PC-9 (cell line): ENCODE results near the gene CHMP4B. TPM values are rescaled to one million over a fixed set of nuclear protein-coding genes. Genes with fewer than 3 reads are reported as not detected.
A peak's percentile ranks its signal among the peaks of the same experiment; 100 is the strongest.

Experiments used
- BruUV-seq: library from RNA; stranded (reverse); fragments of 400-500 nt; replicated peaks from 2 replicates; lab custom pipeline; 2021; lab: Mats Ljungman, UMichigan
- CTCF ChIA-PET: fragments of 300-600 bp; sonication (Branson Sonifier 250); formaldehyde crosslinking; loops from one replicate; lab custom pipeline; 2022; ENCODE audit warnings: antibody characterized with exemption; lab: Charles Lee
- POLR2A ChIA-PET: fragments of 300-600 bp; sonication (Branson Sonifier 250); formaldehyde crosslinking; loops from one replicate; lab custom pipeline; 2022; ENCODE audit warnings: antibody characterized with exemption; ENCODE audit not compliant: unreplicated experiment; lab: Charles Lee
- DNase-seq, 2 experiments: peaks; one replicate each; pipeline versions ENCODE4 v3.0.0 to v3.0.0-alpha.2; 2015 to 2022; ENCODE audit warnings: mixed read lengths in 1 of 2
- H2AFZ ChIP-seq: fragments of 200-600 bp; sonication (generic); 2 replicates; pipeline ENCODE4 v1.8.1; 2017; ENCODE audit warnings: antibody characterized with exemption
- H3F3A ChIP-seq: fragments of 200-600 bp; sonication (generic); 2 replicates; pipeline ENCODE4 v1.8.1; 2017; ENCODE audit warnings: antibody characterized with exemption, mild to moderate bottlenecking, low read depth; ENCODE audit not compliant: insufficient read depth
- H3K27ac ChIP-seq: fragments of 200-600 bp; sonication (generic); 2 replicates; pipeline ENCODE4 v1.6.1; 2016; ENCODE audit warnings: mixed run types
- H3K27me3 ChIP-seq: fragments of 200-600 bp; sonication (generic); 2 replicates; pipeline ENCODE4 v1.6.1; 2016; ENCODE audit warnings: low read depth, mixed run types; ENCODE audit not compliant: insufficient read depth
- H3K36me3 ChIP-seq: fragments of 200-600 bp; sonication (generic); 2 replicates; pipeline ENCODE4 v1.6.1; 2016; ENCODE audit warnings: low read depth, mixed run types
- H3K4me1 ChIP-seq: fragments of 200-600 bp; sonication (generic); replicated peaks from 2 replicates; pipeline ENCODE4 v1.6.1; 2016; ENCODE audit warnings: mixed run types; ENCODE audit not compliant: insufficient read depth
- H3K4me2 ChIP-seq: fragments of 200-600 bp; sonication (generic); 2 replicates; pipeline ENCODE4 v1.6.1; 2017; ENCODE audit warnings: mixed run types
- H3K4me3 ChIP-seq: fragments of 200-600 bp; sonication (generic); 2 replicates; pipeline ENCODE4 v1.6.1; 2016; ENCODE audit warnings: mixed run types
- H3K79me2 ChIP-seq: fragments of 200-600 bp; sonication (generic); 2 replicates; pipeline ENCODE4 v1.6.1; 2017; ENCODE audit warnings: low read depth, mixed run types
- H3K9me2 ChIP-seq: fragments of 200-600 bp; sonication (generic); 2 replicates; pipeline ENCODE4 v1.8.1; 2017; ENCODE audit warnings: mild to moderate bottlenecking; ENCODE audit not compliant: insufficient read depth
- H3K9me3 ChIP-seq: fragments of 200-600 bp; sonication (generic); 2 replicates; pipeline ENCODE4 v1.8.1; 2016; ENCODE audit warnings: low read depth; ENCODE audit not compliant: insufficient read depth
- H4K20me1 ChIP-seq: fragments of 200-600 bp; sonication (generic); 2 replicates; pipeline ENCODE4 v1.8.1; 2017; ENCODE audit not compliant: insufficient read depth
- CTCF ChIP-seq: fragments of 200-600 bp; sonication (generic); conservative IDR thresholded peaks from 2 replicates; pipeline ENCODE4 v1.6.1; 2017; ENCODE audit warnings: mixed run types, antibody characterized with exemption, mild to moderate bottlenecking, moderate library complexity
- EZH2 ChIP-seq: fragments of 200-600 bp; sonication (generic); IDR thresholded peaks from 2 replicates; pipeline ENCODE4 v1.8.0; 2017; ENCODE audit warnings: antibody characterized with exemption, low read depth
- intact Hi-C: fragments of 100-400 bp; cut with micrococcal nuclease; formaldehyde crosslinking; loops from one replicate; pipeline ENCODE4 v1.10.0; 2022; ENCODE audit not compliant: unreplicated experiment
- total RNA-seq: library from RNA; stranded (reverse); gene quantifications from 2 replicates; pipeline ENCODE4 v1.2.3, GENCODE V29; 2021

CHMP4B gene
- total RNA-seq, 1 experiment from 2014 or later = 180 TPM

GRCh38 chr20:33896509-33896908, 85.4 kb downstream of the CHMP4B start:
- TF ChIP-seq EZH2 (no peak), CTCF (no peak)
- no peaks in the 10 kb centered on the region for H3K27me3 ChIP-seq
- DNase-seq = no peak
- CTCF ChIA-PET = interaction anchor here (0.9 kb wide), 1 partner anchor 18 kb away, joined by 3 read pairs; no protein-coding TSS in a partner anchor
- no peak overlapping the region for H3K4me2 ChIP-seq
- no peaks in the 10 kb centered on the region for H4K20me1 ChIP-seq
- H3K9me2 ChIP-seq = no peaks in the 10 kb centered on the region
- H3F3A ChIP-seq = no peaks in the 10 kb centered on the region
- H3K4me3 ChIP-seq = no peak overlapping the region
- H3K79me2 ChIP-seq = no peaks in the 10 kb centered on the region
- POLR2A ChIA-PET = no interaction called here
- H2AFZ ChIP-seq = no peak overlapping the region
- intact Hi-C loops = no loop called here
- no peaks in the 10 kb centered on the region for H3K4me1 ChIP-seq
- H3K27ac ChIP-seq = no peak overlapping the region
- H3K9me3 ChIP-seq = no peaks in the 10 kb centered on the region
- H3K36me3 ChIP-seq = no peaks in the 10 kb centered on the region
- no TSS peak for BruUV-seq

GRCh38 chr20:33897313-33897912, 86.3 kb downstream of the CHMP4B start:
- intact Hi-C loops = no loop called here
- Histone ChIP-seq H3K79me2 (no peaks in the 10 kb centered on the region), H3F3A (no peaks in the 10 kb centered on the region), H3K4me3 (no peak overlapping the region), H2AFZ (no peak overlapping the region), H4K20me1 (no peaks in the 10 kb centered on the region), H3K27me3 (no peaks in the 10 kb centered on the region), H3K9me3 (no peaks in the 10 kb centered on the region), H3K4me2 (no peak overlapping the region), H3K9me2 (no peaks in the 10 kb centered on the region), H3K36me3 (no peaks in the 10 kb centered on the region), H3K4me1 (no peaks in the 10 kb centered on the region), H3K27ac (no peak overlapping the region)
- DNase-seq = no peak
- no TSS peak for BruUV-seq
- CTCF ChIA-PET = no interaction called here
- TF ChIP-seq EZH2 = no peak
- peak; percentile 38; the same call in 1 of the 2 replicates for TF ChIP-seq CTCF
- POLR2A ChIA-PET = interaction anchor here (0.6 kb wide), 1 partner anchor 114 kb away, joined by 6 read pairs; no protein-coding TSS in a partner anchor

GRCh38 chr20:33899106-33899505, 88.0 kb downstream of the CHMP4B start:
- intact Hi-C loops = no loop called here
- no TSS peak for BruUV-seq
- H3F3A ChIP-seq = no peaks in the 10 kb centered on the region
- H3K4me2 ChIP-seq = no peak overlapping the region
- no peaks in the 10 kb centered on the region for H4K20me1 ChIP-seq
- no peaks in the 10 kb centered on the region for H3K4me1 ChIP-seq
- no peaks in the 10 kb centered on the region for H3K9me2 ChIP-seq
- no peaks in the 10 kb centered on the region for H3K9me3 ChIP-seq
- TF ChIP-seq EZH2 = no peak
- TF ChIP-seq CTCF = no peak
- CTCF ChIA-PET = no interaction called here
- POLR2A ChIA-PET = no interaction called here
- H3K27ac ChIP-seq = no peak overlapping the region
- H3K4me3 ChIP-seq = no peak overlapping the region
- no peak overlapping the region for H2AFZ ChIP-seq
- no peaks in the 10 kb centered on the region for H3K27me3 ChIP-seq
- DNase-seq = no peak
- no peaks in the 10 kb centered on the region for H3K36me3 ChIP-seq
- no peaks in the 10 kb centered on the region for H3K79me2 ChIP-seq
